Body of pancreas (tissue), 4 donors: Measurements from ENCODE around the gene PRRC2C.
"Not testable (repeated sequence)": the region's sequence is repeated elsewhere in the genome, so short reads cannot be mapped to it uniquely, and the experiment has no call there.

Experiments
- POLR2A ChIP-seq, 3 donors: fragments of 450-650 bp; IDR thresholded peaks; one replicate each; pipeline ENCODE4 v1.6.1; 2016; ENCODE audit warnings: antibody characterized with exemption in 3 of 3, mild to moderate bottlenecking in 2 of 3
- TF ChIP-seq, protein P1 (sequence below), 7 experiments: fragments of 450-650 bp in 4 of 7; fragments of 200-600 bp in 3 of 7; sonication (generic) in 3 of 7; IDR thresholded peaks; one replicate each; pipeline ENCODE4 v1.5.1; 2016 to 2019; ENCODE audit warnings: antibody characterized with exemption in 7 of 7

DNA sequence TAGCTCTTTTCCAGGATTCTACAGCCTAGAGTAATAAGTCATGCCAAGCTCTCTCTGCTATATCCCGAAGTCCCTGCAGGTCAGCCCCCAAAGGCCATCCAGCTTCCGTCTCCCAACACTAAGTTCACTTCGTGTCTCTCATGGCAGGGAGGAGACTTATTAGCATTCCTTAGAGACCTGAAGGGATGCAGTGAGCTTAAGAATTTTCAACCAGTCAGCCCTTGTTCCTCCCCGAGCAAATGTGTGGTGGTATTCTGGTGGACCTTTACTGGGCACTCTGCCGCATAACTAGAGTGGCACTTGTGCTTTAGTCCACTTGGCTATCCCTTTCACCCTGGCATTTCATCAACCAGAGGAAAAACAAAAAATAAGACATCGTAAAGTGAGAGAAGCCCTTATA lies 117.7 kb downstream of the PRRC2C start:
- TF ChIP-seq, protein P1, sequence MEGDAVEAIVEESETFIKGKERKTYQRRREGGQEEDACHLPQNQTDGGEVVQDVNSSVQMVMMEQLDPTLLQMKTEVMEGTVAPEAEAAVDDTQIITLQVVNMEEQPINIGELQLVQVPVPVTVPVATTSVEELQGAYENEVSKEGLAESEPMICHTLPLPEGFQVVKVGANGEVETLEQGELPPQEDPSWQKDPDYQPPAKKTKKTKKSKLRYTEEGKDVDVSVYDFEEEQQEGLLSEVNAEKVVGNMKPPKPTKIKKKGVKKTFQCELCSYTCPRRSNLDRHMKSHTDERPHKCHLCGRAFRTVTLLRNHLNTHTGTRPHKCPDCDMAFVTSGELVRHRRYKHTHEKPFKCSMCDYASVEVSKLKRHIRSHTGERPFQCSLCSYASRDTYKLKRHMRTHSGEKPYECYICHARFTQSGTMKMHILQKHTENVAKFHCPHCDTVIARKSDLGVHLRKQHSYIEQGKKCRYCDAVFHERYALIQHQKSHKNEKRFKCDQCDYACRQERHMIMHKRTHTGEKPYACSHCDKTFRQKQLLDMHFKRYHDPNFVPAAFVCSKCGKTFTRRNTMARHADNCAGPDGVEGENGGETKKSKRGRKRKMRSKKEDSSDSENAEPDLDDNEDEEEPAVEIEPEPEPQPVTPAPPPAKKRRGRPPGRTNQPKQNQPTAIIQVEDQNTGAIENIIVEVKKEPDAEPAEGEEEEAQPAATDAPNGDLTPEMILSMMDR (IDR thresholded peaks at IDR 0.05): not testable (repeated sequence)
- TF ChIP-seq POLR2A (IDR thresholded peaks at IDR 0.05): not testable (repeated sequence)
